Stimulated activated memory B cell treated with anti-CD40 and anti-IgM and Interleukin-4, amounts not matched to agents 10 μg/mL and 1 μg/mL and 100 μg/mL, for 72 hours (primary cell): ENCODE measurements around the gene SLU7.
"Not testable (repeated sequence)": the region's sequence is repeated elsewhere in the genome, so short reads cannot be mapped to it uniquely, and the experiment has no call there.

Source experiments
- ATAC-seq: fragments of 150-1000 bp; cut with Tn5 transposase; 2 replicates; pipeline ENCODE4 v1.10.0; 2021
- H3K27ac Mint-ChIP-seq: one replicate; pipeline ENCODE4 v1.8.0; 2022; ENCODE audit warnings: mild to moderate bottlenecking, mixed read lengths
- H3K27me3 Mint-ChIP-seq: one replicate; pipeline ENCODE4 v1.8.0; 2022; ENCODE audit warnings: mixed read lengths
- H3K36me3 Mint-ChIP-seq: one replicate; pipeline ENCODE4 v1.8.0; 2022; ENCODE audit warnings: mixed read lengths
- H3K4me1 Mint-ChIP-seq: one replicate; pipeline ENCODE4 v1.8.0; 2022; ENCODE audit warnings: mixed read lengths
- H3K4me3 Mint-ChIP-seq: one replicate; pipeline ENCODE4 v1.8.0; 2022; ENCODE audit warnings: mild to moderate bottlenecking, moderate library complexity, mixed read lengths
- H3K9me3 Mint-ChIP-seq: one replicate; pipeline ENCODE4 v1.8.0; 2022; ENCODE audit warnings: mixed read lengths

The SLU7 gene

DNA sequence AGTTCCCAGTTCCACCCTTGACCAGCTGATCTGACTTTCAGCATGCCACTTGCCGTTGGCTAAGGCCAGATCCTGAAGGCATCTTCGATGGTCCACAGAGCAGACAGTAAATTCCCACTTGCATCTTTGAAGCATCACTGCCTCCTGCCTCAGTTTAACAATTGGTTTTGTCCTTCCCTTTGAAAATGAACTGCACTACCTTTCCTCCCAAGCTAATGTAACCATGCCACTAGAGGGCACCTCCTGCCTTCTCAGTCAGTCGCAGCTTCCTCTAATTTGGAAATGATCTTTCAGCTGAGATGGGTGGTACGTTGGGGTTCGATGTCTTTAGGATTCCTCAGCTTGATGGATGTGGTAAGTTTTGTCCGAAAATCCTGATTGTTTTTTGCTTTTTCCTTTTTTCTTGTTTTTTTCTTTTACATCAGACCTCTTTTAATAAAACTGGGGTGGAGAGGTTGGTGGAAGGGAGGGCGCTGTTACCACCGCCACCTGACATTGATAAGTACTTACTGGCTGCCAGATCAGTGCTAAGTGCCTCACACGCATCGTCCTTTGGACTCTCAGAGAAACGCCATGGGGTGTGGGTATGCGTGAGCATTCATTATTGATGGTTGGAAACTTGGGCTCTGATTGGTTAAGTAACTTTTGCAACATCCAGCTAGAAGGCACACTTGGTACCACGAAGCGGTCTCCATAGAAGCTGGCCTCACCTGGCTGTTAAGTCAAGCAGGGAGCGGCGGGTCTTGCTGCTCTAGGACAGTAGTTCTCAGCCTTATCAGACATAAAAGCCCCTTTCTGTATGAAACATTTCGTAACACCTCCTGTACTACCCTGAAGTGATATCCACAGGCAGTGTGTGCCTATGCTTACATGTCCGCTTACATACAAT lies 19.7 kb upstream of the SLU7 start:
- Mint-ChIP-seq H3K36me3 (no peaks in the 10 kb centered on the region), H3K4me3 (peak overlapping the region; percentile 83), H3K27ac (peak overlapping the region; percentile 90), H3K4me1 (peaks cover 66% of the 10 kb centered on the region), H3K27me3 (no peaks in the 10 kb centered on the region), H3K9me3 (no peaks in the 10 kb centered on the region)
- ATAC-seq: peak; percentile 70

DNA sequence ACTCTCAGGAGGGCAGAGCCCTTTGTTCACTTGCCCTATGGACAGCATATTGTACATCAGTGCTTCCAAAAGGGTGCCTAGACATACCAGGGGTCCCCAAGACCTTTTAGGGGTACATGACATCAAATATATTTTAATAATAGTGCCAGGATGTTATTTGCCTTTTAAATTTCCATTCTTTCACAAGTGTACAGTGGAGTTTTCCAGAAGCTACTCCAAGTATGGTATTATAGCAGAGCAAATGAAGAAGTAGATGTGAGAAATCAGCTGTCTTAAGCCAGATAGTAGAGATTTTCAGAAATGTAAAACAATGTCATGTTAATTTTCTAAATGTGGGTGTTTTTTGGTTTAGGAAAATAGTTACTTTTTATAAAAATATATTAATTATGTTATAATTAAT lies 18.4 kb upstream of the SLU7 start:
- no peaks in the 10 kb centered on the region for H3K27me3 Mint-ChIP-seq
- no peak overlapping the region for H3K27ac Mint-ChIP-seq
- H3K36me3 Mint-ChIP-seq: no peaks in the 10 kb centered on the region
- no peaks in the 10 kb centered on the region for H3K9me3 Mint-ChIP-seq
- peaks cover 68% of the 10 kb centered on the region for H3K4me1 Mint-ChIP-seq
- no peak for ATAC-seq
- no peak overlapping the region for H3K4me3 Mint-ChIP-seq

DNA sequence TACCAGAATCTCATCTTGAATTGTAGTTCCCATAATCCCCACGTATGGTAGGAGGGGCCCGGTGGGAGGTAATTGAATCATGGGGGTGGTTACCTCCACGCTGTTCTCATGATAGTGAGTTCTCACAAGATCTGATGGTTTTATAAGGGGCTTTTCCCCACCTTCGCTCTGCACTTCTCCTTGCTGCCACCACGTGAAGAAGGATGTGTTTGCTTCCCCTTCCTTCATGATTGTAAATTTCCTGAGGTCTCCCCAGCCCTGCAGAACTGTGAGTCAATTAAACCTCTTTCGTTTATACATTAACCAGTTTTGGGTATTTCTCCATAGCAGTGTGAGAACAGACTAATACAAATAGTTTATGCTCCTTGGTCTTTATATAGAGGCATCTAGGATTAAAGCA lies 17.8 kb upstream of the SLU7 start:
- H3K9me3 Mint-ChIP-seq, H3K27me3 Mint-ChIP-seq, H3K36me3 Mint-ChIP-seq, ATAC-seq, H3K4me3 Mint-ChIP-seq, H3K27ac Mint-ChIP-seq: not testable (repeated sequence)
- H3K4me1 Mint-ChIP-seq: peaks cover 67% of the 10 kb centered on the region

DNA sequence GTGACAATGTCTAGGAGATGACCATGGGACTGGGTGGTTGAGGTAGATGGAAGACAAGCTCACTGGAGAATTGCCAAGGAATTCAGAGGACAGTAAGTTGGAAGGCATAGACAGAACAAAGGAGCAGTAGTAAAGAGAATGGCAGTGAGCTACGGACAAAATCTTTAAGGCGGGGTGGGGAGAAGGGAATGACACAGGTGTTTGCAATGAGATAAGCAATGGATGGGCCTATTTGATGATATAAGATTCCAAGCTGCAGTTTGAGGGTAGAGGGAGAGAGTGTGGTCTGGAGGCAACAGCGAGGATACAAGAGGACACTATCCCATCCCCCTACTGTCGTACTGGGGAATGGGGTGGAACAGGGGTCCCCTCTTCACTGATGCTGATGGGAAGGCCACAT lies 17.1 kb upstream of the SLU7 start:
- Mint-ChIP-seq H3K27ac (peak overlapping the region; percentile 17), H3K4me1 (peaks cover 60% of the 10 kb centered on the region), H3K9me3 (no peaks in the 10 kb centered on the region), H3K27me3 (no peaks in the 10 kb centered on the region), H3K36me3 (no peaks in the 10 kb centered on the region), H3K4me3 (no peak overlapping the region)
- no peak for ATAC-seq

DNA sequence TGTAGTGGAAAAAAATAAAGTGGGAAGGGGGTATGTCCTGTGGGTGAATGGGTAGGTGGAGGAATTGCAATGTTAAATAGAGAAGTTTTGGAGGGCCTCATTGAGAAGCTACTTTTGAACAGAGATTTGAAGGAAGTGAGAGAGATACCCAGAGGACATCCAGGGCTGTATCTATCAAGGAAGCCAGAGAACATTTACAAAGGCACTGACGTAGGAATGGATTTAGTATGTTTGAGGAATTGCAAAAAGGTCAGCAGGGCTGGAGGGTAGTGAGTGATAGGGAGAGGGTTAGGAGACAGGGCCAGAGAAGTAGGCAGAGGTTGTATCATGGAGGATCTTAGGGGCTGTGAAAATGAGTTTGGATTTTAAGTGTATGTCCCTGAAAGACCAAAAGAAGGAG lies 16.7 kb upstream of the SLU7 start:
- H3K36me3 Mint-ChIP-seq: no peaks in the 10 kb centered on the region
- no peaks in the 10 kb centered on the region for H3K9me3 Mint-ChIP-seq
- H3K27me3 Mint-ChIP-seq: no peaks in the 10 kb centered on the region
- peaks cover 58% of the 10 kb centered on the region for H3K4me1 Mint-ChIP-seq
- H3K27ac Mint-ChIP-seq: peak overlapping the region; percentile 17
- no peak for ATAC-seq
- no peak overlapping the region for H3K4me3 Mint-ChIP-seq

DNA sequence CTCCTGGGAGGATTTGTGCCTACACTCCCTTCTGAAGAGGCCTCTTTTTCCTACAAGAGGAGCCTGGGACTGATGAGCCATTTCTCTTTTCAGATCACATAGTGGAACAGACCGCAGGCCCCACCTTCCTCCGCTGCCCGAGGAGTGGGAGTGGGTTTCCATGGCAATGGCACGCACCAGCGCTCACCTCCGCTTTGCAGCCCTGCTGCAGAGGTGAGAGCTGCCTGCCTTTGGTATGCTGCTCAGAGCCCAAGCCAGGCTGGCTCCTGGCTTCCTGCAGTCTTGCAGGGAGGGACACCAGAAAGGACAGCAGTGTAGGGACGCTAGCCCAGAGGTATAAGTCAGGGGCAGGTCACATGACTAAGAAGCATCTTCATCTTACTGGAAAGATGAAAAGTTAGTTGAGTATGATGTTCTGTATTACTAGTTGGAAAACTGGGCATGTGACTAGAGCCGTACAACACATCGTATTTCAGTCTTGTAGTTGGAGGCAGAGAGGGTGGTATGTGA lies 15.2 kb upstream of the SLU7 start:
- peaks cover 54% of the 10 kb centered on the region for H3K4me1 Mint-ChIP-seq
- H3K9me3 Mint-ChIP-seq: no peaks in the 10 kb centered on the region
- ATAC-seq: peak; percentile 89
- peak overlapping the region; percentile 39 for H3K4me3 Mint-ChIP-seq
- no peaks in the 10 kb centered on the region for H3K27me3 Mint-ChIP-seq
- H3K27ac Mint-ChIP-seq: peak overlapping the region; percentile 17
- H3K36me3 Mint-ChIP-seq: peaks cover 3% of the 10 kb centered on the region

DNA sequence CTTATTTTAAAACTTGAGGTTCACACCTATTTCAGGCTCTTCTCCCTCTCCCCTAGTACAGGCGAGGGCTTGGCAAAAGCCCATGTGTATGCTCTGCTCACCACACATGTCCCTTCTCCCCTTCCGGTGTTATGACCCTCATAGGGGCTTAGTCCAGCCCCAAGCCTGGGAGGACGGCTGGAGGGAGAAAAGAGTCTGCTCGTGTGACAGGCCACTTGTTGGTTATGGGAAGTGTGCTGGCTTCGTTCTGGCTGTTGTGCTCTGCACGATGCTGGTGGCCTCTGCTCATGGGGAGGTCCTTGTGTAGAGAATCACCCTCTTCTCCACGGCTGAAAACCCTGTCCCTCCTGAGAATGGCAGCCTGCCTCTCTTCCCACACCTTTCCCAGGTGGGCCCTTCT lies 13.9 kb upstream of the SLU7 start:
- no peaks in the 10 kb centered on the region for H3K9me3 Mint-ChIP-seq
- no peak overlapping the region for H3K4me3 Mint-ChIP-seq
- no peak for ATAC-seq
- H3K27ac Mint-ChIP-seq: peak overlapping the region; percentile 17
- no peaks in the 10 kb centered on the region for H3K27me3 Mint-ChIP-seq
- peaks cover 45% of the 10 kb centered on the region for H3K4me1 Mint-ChIP-seq
- peaks cover 6% of the 10 kb centered on the region for H3K36me3 Mint-ChIP-seq

DNA sequence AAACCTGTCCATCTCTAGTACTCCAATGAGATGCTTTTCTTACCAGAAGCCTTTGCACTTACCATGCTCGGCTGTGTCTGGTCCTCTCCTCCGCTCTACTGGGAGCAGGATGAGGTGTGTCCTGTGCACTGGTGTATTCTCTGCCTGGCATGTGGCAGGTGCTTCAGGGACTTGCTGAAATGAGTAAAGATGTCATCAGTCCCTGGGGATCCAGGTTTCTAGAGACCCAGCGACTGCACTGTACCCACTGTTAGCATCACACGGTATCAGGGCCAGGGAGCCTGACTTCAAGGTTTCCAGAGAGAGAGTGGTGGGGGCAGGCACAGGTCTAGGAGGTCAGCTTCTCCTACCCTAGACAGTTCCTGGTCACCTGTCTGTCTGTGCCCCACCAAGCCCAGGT lies 13.3 kb upstream of the SLU7 start:
- H3K27ac Mint-ChIP-seq: peak overlapping the region; percentile 17
- H3K4me1 Mint-ChIP-seq: peaks cover 45% of the 10 kb centered on the region
- ATAC-seq: peak; percentile 78
- no peak overlapping the region for H3K4me3 Mint-ChIP-seq
- peaks cover 6% of the 10 kb centered on the region for H3K36me3 Mint-ChIP-seq
- H3K9me3 Mint-ChIP-seq: no peaks in the 10 kb centered on the region
- no peaks in the 10 kb centered on the region for H3K27me3 Mint-ChIP-seq

DNA sequence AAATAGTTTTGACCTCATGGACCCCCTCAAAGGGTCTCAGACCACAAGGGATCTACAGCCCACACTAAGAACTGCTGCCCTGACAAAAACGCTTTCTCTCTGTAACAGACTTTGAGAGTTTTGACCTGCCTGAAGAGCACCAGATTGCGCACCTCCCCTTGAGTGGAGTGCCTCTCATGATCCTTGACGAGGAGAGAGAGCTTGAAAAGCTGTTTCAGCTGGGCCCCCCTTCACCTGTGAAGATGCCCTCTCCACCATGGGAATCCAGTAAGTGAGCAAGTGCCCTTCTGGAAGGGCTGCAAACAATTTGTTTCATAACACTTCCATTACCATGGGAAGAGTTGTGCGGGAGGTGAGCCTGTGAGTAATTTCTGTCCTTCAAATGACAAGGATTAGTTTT lies 8.7 kb upstream of the SLU7 start:
- no peaks in the 10 kb centered on the region for H3K9me3 Mint-ChIP-seq
- H3K27me3 Mint-ChIP-seq: no peaks in the 10 kb centered on the region
- H3K4me3 Mint-ChIP-seq: no peak overlapping the region
- H3K27ac Mint-ChIP-seq: no peak overlapping the region
- peaks cover 38% of the 10 kb centered on the region for H3K4me1 Mint-ChIP-seq
- no peak for ATAC-seq
- peaks cover 12% of the 10 kb centered on the region for H3K36me3 Mint-ChIP-seq

DNA sequence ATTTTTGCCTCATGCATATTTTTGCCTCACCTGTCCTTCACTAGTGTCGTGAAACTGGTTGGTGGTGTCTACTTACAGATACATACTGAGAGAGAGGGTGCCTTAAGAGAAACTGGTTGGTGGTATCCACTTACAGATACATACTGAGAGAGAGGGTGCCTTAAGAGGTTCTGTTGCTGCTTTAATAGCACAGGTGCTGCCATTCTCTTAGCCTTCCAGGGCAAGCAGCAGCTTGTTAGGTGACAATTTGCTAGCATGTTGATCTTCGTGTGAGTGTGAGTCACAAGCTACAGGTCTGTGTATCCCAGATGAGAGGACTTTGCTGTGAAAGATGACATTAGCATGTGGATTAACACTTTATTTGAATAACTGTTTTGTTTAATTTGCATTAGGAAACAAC lies 4.2 kb upstream of the SLU7 start:
- Mint-ChIP-seq H3K36me3 (peaks cover 6% of the 10 kb centered on the region), H3K27ac (no peak overlapping the region), H3K4me3 (no peak overlapping the region), H3K4me1 (peaks cover 64% of the 10 kb centered on the region), H3K27me3 (no peaks in the 10 kb centered on the region), H3K9me3 (no peaks in the 10 kb centered on the region)
- ATAC-seq: no peak

DNA sequence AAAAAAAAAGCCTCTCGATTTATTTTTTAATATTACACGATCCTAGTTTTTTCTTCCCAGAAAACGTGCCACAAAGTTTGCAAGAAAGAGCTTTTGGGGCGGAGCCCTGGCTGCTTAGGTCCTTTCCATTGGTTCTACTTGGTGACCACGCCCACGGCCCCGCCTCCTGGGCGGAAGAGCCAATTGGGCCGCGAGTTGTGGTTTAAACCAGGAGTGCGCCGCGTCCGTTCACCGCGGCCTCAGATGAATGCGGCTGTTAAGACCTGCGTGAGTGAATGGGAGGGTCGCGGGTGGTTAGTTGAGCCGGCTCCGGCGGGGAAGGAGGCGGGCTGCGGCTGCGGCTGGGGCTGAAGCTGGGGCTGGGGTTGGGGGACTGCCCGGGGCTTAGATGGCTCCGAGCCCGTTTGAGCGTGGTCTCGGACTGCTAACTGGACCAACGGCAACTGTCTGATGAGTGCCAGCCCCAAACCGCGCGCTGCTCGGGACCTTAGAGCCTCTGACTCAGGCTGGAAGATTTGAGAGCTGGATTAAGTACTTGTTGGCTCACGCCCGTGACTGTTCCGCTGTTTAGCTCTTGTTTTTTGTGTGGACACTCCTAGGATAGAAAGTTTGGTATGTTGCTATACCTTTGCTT lies 2.9 kb upstream of the SLU7 start, which contains the start of gene PTTG1:
Gene PTTG1 (plus strand): TSS at position 231 of the 634 bp plus-strand sequence. CDS start 458 bp downstream, outside the sequence.
- Mint-ChIP-seq H3K27me3 (no peaks in the 10 kb centered on the region), H3K4me3 (peak within 1 kb of the TSS; percentile 95), H3K9me3 (no peaks in the 10 kb centered on the region), H3K36me3 (peaks cover 13% of the 10 kb centered on the region), H3K27ac (peak within 1 kb of the TSS; percentile 88), H3K4me1 (peaks cover 75% of the 10 kb centered on the region)
- peak; percentile 85 for ATAC-seq

DNA sequence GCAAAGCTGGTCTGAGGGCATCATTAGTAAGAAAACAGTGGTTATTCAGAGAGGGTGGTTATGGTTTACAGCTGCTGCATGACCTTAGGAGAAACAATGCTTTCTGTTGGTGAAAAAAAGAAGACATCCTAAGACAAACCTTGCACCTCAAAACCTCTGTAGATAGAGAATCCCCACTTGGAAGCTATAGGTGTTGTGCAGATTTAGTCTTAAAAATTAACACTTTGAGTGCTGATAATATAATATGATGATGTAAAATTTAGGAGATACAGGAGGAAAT lies 1.4 kb upstream of the SLU7 start:
- Mint-ChIP-seq H3K4me3 (peak overlapping the region; percentile 97), H3K9me3 (no peaks in the 10 kb centered on the region), H3K27ac (peak overlapping the region; percentile 93), H3K27me3 (no peaks in the 10 kb centered on the region), H3K4me1 (peaks cover 84% of the 10 kb centered on the region), H3K36me3 (peaks cover 22% of the 10 kb centered on the region)
- no peak for ATAC-seq

DNA sequence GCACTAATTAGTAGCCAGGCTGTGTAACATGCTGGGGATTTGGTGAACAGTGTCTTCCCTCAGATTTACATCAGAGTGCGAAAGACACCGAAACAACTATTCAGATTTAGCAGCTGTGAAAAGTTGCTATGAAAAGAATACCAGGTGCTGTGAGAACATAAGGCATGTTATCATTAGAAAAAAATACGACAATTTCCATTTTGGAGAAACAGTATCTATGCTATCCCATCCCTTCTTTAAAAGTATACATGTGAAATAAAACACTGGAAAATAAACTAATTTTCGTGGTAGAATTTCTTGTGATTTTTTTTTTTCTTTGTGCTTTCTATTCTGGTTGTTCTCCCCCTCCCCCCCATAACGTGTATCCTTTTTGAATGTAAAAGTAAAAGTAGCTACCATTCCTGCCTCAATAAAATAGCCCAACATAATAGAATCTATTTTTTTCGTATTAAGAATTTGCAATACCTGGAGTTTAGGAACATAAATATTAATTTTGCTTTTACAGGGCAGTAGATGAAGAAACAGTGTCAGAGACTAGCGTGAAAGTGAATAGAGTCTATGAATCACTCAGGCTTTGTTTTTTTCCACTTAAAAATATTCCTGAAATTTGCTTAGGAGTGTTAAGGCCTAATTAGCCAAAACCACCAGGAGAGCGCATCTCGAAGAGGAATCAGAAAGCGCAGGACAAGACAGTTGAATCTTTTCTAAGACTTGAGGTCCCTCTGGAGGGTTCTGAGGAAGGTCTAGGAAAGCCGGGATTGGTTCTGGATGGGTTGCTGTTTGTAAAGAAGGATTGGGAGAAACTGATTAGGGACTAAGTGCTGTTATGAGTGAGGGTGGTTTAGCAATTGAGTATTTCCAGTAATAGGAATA lies 813 bp upstream of the SLU7 start:
- no peaks in the 10 kb centered on the region for H3K9me3 Mint-ChIP-seq
- peaks cover 78% of the 10 kb centered on the region for H3K4me1 Mint-ChIP-seq
- H3K36me3 Mint-ChIP-seq: peaks cover 24% of the 10 kb centered on the region
- ATAC-seq: no peak
- no peaks in the 10 kb centered on the region for H3K27me3 Mint-ChIP-seq
- H3K4me3 Mint-ChIP-seq: peak overlapping the region; percentile 97
- peak overlapping the region; percentile 93 for H3K27ac Mint-ChIP-seq

DNA sequence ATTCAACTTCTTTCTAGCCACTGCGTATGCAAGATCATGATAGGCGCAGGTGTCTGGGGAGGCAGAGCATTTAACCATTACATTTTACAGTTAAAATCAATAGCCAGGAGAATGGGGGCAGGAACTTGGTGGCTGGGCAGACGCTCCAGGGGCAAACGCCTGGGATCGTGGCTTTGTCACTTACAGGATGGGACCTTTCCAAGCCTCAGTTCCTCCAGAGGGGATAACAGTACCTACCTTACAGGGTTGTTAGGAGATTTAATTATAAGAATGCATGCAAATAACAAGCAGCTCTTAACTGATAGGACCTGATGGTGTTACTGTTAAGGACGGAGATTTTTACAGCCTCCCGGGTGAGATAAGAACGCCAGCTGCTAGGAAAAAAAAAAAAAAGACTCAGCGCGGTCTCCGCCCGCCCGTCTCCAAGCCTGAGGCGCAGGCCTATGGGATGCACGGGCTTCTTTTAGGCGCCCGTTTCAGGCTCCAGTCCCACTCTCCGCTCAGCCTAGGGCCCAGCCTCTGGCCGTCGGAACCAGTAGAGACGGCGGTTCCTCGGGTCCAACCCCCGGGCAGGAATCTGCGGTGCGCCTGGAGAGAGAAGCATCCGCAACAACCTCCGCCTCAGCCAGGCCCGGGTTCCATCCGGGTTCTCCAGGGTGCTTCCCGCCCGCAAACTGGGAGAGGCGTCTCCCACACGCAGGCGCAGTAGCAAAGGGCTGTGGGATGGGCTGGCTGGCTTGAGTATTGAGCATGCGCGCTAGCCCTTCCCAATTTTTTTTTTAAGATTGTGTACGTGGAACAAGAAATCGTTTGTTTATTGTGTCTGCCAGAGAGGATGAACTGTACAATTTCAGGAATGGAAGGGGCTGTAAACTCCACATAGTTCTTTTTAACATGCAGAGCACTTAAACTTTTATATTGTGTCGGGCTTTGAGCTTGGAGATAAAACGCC lies 19.2 kb downstream of the SLU7 start, which contains the start of gene FAM200C:
Gene FAM200C (minus strand): TSS at position 653 of the 952 bp plus-strand sequence. CDS start 4,564 bp downstream, outside the sequence.
- H3K9me3 Mint-ChIP-seq: no peaks in the 10 kb centered on the region
- peaks cover 15% of the 10 kb centered on the region for H3K4me1 Mint-ChIP-seq
- peak within 1 kb of the TSS; percentile 80 for H3K4me3 Mint-ChIP-seq
- H3K36me3 Mint-ChIP-seq: peaks cover 26% of the 10 kb centered on the region
- H3K27me3 Mint-ChIP-seq: no peaks in the 10 kb centered on the region
- H3K27ac Mint-ChIP-seq: peak within 1 kb of the TSS; percentile 91
- peak; percentile 83 for ATAC-seq
